ENCODE results near the gene SLC2A4RG. TPM values are rescaled to one million over a fixed set of nuclear protein-coding genes. Genes with fewer than 3 reads are reported as not detected.
A peak's percentile ranks its signal among the peaks of the same experiment; 100 is the strongest.

Gene SLC2A4RG
- total and polyA plus RNA-seq, 2 of the 13 experiments (the other 11 are each of a cell fraction or from before 2014, with no cell fraction given), result 91.4 to 95.9 TPM

DNA sequence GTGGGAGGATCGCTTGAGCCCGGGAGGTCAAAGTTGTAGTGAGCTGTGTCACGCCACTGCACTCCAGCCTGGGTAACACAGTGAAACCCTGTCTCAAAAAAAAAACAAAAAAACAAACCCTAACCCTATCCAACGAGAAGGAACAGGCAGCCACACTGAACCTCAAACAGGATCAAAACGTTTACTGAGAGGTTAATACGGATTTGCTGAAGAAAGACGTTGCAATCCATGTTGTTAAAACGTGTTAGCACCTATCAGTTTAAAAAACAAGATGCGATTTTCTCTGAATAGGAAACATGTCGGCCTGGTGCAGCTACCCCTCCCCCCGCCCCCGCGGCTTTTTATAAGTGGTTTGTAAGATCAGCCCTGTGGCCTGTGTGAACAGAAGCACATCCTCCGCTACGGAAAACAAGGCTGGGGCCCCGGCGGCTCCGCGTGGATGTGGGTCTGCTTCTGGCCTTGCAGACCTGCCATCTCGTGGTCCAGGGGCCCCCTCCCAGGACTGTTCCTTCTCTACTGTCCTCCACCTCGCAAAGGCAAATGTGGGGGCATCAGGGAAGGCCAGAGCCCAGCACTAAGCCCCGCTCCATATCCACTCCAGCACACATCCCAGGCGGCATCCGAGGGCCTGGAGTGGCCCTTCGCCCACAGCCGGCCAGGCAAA, 11.4 kb downstream of the SLC2A4RG start:
- Histone ChIP-seq H2AFZ (ENCODE audit: low read length) (no peak overlapping the region), H3K9me3 (ENCODE audit: low read length) (no peaks in the 10 kb centered on the region), H3K79me2 (ENCODE audit: insufficient read depth, low read length) (no peaks in the 10 kb centered on the region), H3K9ac (ENCODE audit: insufficient read depth, low read depth, low read length) (no peak overlapping the region), H3K4me3 (replicated peaks in 1 of 3; ENCODE audit: insufficient read depth in 1 of 3, low read depth in 2 of 3, low read length in 3 of 3) (no peak overlapping the region), H3K27ac (ENCODE audit: extremely low read length, insufficient read depth, low read length) (no peak overlapping the region), H3K27me3 (ENCODE audit: control insufficient read depth in 1 of 2, insufficient read depth in 2 of 2, low read length in 2 of 2) (peaks cover 0 to 2% of the 10 kb centered on the region in 2 experiments; a peak in 1 of 5 replicates), H4K20me1 (ENCODE audit: insufficient read depth, low read length) (no peaks in the 10 kb centered on the region), H3K4me1 (ENCODE audit: insufficient read depth, low read length) (peaks cover 53% of the 10 kb centered on the region), H3K36me3 (replicated peaks in 1 of 2; ENCODE audit: control insufficient read depth in 1 of 2, insufficient read depth in 2 of 2, low read length in 2 of 2) (no peaks in the 10 kb centered on the region), H3K4me2 (ENCODE audit: low read depth, low read length) (no peak overlapping the region)
- TF ChIP-seq ZBTB38 (CRISPR knock-in tag; IDR thresholded peaks at IDR 0.05) (peak; percentile 73; the same call in 1 of the 2 replicates), AGO2 (optimal IDR thresholded peaks at IDR 0.05; ENCODE audit: low read depth, low read length) (peak; percentile 37), ZNF550 (CRISPR knock-in tag; IDR thresholded peaks at IDR 0.05; ENCODE audit: borderline replicate concordance) (0 out of 2 replicates have a peak, but pooled peaks have one; percentile 43), CERS6 (CRISPR knock-in tag; IDR thresholded peaks at IDR 0.05) (no peak), STAG1 (CRISPR knock-in tag; IDR thresholded peaks at IDR 0.05) (no peak)
- TF ChIP-seq, protein P1, sequence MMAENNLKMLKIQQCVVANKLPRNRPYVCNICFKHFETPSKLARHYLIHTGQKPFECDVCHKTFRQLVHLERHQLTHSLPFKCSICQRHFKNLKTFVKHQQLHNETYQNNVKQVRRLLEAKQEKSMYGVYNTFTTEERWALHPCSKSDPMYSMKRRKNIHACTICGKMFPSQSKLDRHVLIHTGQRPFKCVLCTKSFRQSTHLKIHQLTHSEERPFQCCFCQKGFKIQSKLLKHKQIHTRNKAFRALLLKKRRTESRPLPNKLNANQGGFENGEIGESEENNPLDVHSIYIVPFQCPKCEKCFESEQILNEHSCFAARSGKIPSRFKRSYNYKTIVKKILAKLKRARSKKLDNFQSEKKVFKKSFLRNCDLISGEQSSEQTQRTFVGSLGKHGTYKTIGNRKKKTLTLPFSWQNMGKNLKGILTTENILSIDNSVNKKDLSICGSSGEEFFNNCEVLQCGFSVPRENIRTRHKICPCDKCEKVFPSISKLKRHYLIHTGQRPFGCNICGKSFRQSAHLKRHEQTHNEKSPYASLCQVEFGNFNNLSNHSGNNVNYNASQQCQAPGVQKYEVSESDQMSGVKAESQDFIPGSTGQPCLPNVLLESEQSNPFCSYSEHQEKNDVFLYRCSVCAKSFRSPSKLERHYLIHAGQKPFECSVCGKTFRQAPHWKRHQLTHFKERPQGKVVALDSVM (CRISPR knock-in tag; IDR thresholded peaks at IDR 0.05), result peak; percentile 3
- in situ Hi-C loops (cut with HindIII; ENCODE audit: extremely low pct_ligation_motif_present, low pct_unique_long_range_greater_than_20kb) (no loop called here), intact Hi-C loops (cut with micrococcal nuclease; ENCODE audit: unreplicated experiment) (no loop called here)
- FAIRE-seq, result peak; percentile 74
- 70% methylated on average over 26 of the region's 26 CpGs for WGBS (ENCODE audit: low lambda C conversion rate)
- no TSS peak for BruUV-seq (replicated peaks)
- CTCF ChIA-PET (ENCODE audit: low intra/inter-chr PET ratio, low total read pairs), result no interaction called here
- no peak for ATAC-seq
- no peak for DNase-seq (ENCODE audit: low spot score)
- POLR2A ChIA-PET, result interaction anchor here (1.7 to 5.1 kb wide), 3 partner anchors 10 to 114 kb away, joined by 3 to 28 read pairs (median 11); partner anchors contain the start of genes LIME1, SLC2A4RG and TPD52L2

Measured in HepG2 (cell line).